DND-41 (cell line): ENCODE results near the gene DIAPH2.

Experiments
- ATAC-seq: fragments of 200-7000 bp; cut with Tn5 transposase; 3 replicates; pipeline ENCODE4 v1.9.1; 2021; ENCODE audit warnings: low read depth; ENCODE audit not compliant: insufficient read depth
- DNase-seq: peaks from one replicate; pipeline ENCODE4 v3.0.0-alpha.2; 2020
- H2AFZ ChIP-seq: 2 replicates; pipeline ENCODE4 v1.6.0; 2012; ENCODE audit warnings: low read depth, low read length
- H3K27ac ChIP-seq: 2 replicates; pipeline ENCODE4 v1.5.1; 2012; ENCODE audit warnings: low read length, inconsistent platforms
- H3K27me3 ChIP-seq: fragments of 200-600 bp; sonication (generic); 2 replicates; pipeline ENCODE4 v1.6.0; 2012; ENCODE audit warnings: low read length, mild to moderate bottlenecking, inconsistent platforms; ENCODE audit not compliant: insufficient read depth, poor library complexity
- H3K36me3 ChIP-seq: 2 replicates; pipeline ENCODE4 v1.5.1; 2012; ENCODE audit warnings: low read length, inconsistent platforms; ENCODE audit not compliant: insufficient read depth
- H3K4me1 ChIP-seq: 2 replicates; pipeline ENCODE4 v1.5.1; 2012; ENCODE audit warnings: mild to moderate bottlenecking, low read length; ENCODE audit not compliant: insufficient read depth
- H3K4me2 ChIP-seq: 2 replicates; pipeline ENCODE4 v1.6.0; 2012; ENCODE audit warnings: mild to moderate bottlenecking, moderate library complexity, low read length, inconsistent platforms; ENCODE audit not compliant: insufficient read depth
- H3K4me3 ChIP-seq, 2 experiments: fragments of 200-600 bp in 1 of 2; shearing (Covaris generic) in 1 of 2; 2 replicates each; pipeline ENCODE4 v1.5.1; 2012 to 2016; ENCODE audit warnings: inconsistent platforms in 2 of 2, low read length in 2 of 2, mild to moderate bottlenecking in 2 of 2, low read depth in 1 of 2, moderate library complexity in 1 of 2
- H3K79me2 ChIP-seq: 2 replicates; pipeline ENCODE4 v1.6.0; 2012; ENCODE audit warnings: low read length, inconsistent platforms; ENCODE audit not compliant: insufficient read depth
- H3K9ac ChIP-seq: 2 replicates; pipeline ENCODE4 v1.6.0; 2012; ENCODE audit warnings: low read depth, mild to moderate bottlenecking, inconsistent platforms, low read length, moderate library complexity
- H3K9me3 ChIP-seq: 2 replicates; pipeline ENCODE4 v1.5.1; 2012; ENCODE audit warnings: low read length, moderate library complexity, mild to moderate bottlenecking, inconsistent platforms; ENCODE audit not compliant: insufficient read depth, severe bottlenecking
- H4K20me1 ChIP-seq: 2 replicates; pipeline ENCODE4 v1.6.0; 2012; ENCODE audit warnings: low read length; ENCODE audit not compliant: insufficient read depth
- CTCF ChIP-seq: IDR thresholded peaks from 2 replicates; pipeline ENCODE4 v1.5.1; 2012; ENCODE audit warnings: borderline replicate concordance, low read length, moderate library complexity, mild to moderate bottlenecking; ENCODE audit not compliant: poor library complexity, severe bottlenecking; ENCODE audit errors: extremely low read depth
- EZH2 ChIP-seq: IDR thresholded peaks from 3 replicates; pipeline ENCODE4 v1.6.1; 2012; ENCODE audit warnings: borderline replicate concordance, low read depth, mild to moderate bottlenecking, moderate library complexity, low read length, inconsistent platforms; ENCODE audit not compliant: severe bottlenecking

The DIAPH2 gene

GRCh38 chrX:97498093-97498492 is 813.5 kb downstream of the DIAPH2 start:
- Histone ChIP-seq H3K36me3 (no peaks in the 10 kb centered on the region), H3K4me2 (no peak overlapping the region), H3K27me3 (no peaks in the 10 kb centered on the region), H3K4me1 (no peaks in the 10 kb centered on the region), H4K20me1 (no peaks in the 10 kb centered on the region), H3K9ac (no peak overlapping the region), H3K27ac (no peak overlapping the region), H2AFZ (no peak overlapping the region), H3K4me3 (no peak overlapping the region), H3K9me3 (no peaks in the 10 kb centered on the region), H3K79me2 (no peaks in the 10 kb centered on the region)
- TF ChIP-seq EZH2 (no peak), CTCF (no peak)
- ATAC-seq: no peak
- no peak for DNase-seq

DNA sequence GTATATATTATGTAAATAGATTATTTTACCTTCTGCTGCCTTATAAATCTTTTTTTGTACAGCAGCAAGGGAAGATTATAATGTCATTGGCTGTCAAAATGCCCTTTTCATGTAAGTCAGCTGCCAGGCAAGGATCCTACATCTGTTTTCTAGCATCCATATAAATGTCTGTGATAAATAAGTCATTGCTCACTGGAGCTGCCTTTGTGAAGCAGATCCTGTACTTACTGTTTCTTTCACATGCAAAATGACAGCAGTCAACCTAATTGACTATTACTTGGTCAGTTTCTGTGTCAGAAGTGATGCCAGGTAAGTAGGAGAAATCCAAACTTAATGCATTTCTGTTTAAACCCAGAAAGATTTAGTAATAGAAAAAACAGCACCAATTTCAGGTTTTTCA is 819.8 kb downstream of the DIAPH2 start:
- ATAC-seq (no peak), DNase-seq (no peak)
- no peaks in the 10 kb centered on the region for H3K36me3 ChIP-seq
- no peak overlapping the region for H3K9ac ChIP-seq
- no peaks in the 10 kb centered on the region for H3K79me2 ChIP-seq
- H3K9me3 ChIP-seq: no peaks in the 10 kb centered on the region
- no peaks in the 10 kb centered on the region for H3K27me3 ChIP-seq
- H4K20me1 ChIP-seq: no peaks in the 10 kb centered on the region
- no peak overlapping the region for H3K27ac ChIP-seq
- no peak overlapping the region for H3K4me3 ChIP-seq
- no peak overlapping the region for H3K4me2 ChIP-seq
- TF ChIP-seq CTCF (no peak), EZH2 (no peak)
- H3K4me1 ChIP-seq: no peaks in the 10 kb centered on the region
- no peak overlapping the region for H2AFZ ChIP-seq

- Histone ChIP-seq H4K20me1 (no peaks in the 10 kb centered on the region), H3K4me3 (no peak overlapping the region), H3K27ac (no peak overlapping the region), H3K4me1 (no peaks in the 10 kb centered on the region), H3K36me3 (no peaks in the 10 kb centered on the region), H2AFZ (no peak overlapping the region), H3K79me2 (no peaks in the 10 kb centered on the region), H3K9me3 (no peaks in the 10 kb centered on the region), H3K9ac (no peak overlapping the region), H3K4me2 (no peak overlapping the region), H3K27me3 (no peaks in the 10 kb centered on the region)
- no peak for TF ChIP-seq CTCF
- DNase-seq (no peak), ATAC-seq (no peak)
These were observed 833.1 kb downstream of the DIAPH2 start for GRCh38 chrX:97517763-97518162.

DNA sequence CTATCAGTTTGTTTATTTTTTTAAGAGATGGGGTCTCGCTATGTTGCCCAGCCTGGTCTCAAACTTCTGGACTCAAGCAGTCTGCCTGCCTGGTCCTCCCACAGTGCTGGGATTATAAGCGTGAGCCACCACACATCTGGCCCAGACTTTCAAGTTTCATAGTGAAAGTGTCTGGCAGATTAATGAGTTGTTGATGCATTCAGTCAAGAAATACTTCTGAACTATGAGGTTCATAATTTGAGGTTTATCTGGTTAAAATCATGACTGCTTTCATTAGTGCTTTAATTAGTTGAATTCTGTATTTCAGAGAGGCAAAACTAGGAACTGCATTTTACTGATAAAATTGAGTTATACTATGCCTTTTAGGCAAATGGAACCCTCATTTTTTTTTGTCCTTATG is 837.7 kb downstream of the DIAPH2 start:
- H3K4me3 ChIP-seq: no peak overlapping the region
- no peak overlapping the region for H3K9ac ChIP-seq
- H3K79me2 ChIP-seq: no peaks in the 10 kb centered on the region
- ATAC-seq: no peak
- no peak for DNase-seq
- H3K36me3 ChIP-seq: no peaks in the 10 kb centered on the region
- H2AFZ ChIP-seq: no peak overlapping the region
- H3K9me3 ChIP-seq: no peaks in the 10 kb centered on the region
- TF ChIP-seq CTCF: no peak
- no peak for TF ChIP-seq EZH2
- H3K4me2 ChIP-seq: no peak overlapping the region
- H3K4me1 ChIP-seq: no peaks in the 10 kb centered on the region
- H4K20me1 ChIP-seq: no peaks in the 10 kb centered on the region
- H3K27me3 ChIP-seq: no peaks in the 10 kb centered on the region
- no peak overlapping the region for H3K27ac ChIP-seq
